IPS-18a (cell line): ENCODE results near the gene SPAG17.

Source experiments
- H3K27ac ChIP-seq: one replicate; pipeline ENCODE4 v1.5.1; 2013; ENCODE audit warnings: low read length
- H3K27me3 ChIP-seq: one replicate; pipeline ENCODE4 v1.6.1; 2013; ENCODE audit warnings: mild to moderate bottlenecking, low read length; ENCODE audit not compliant: control insufficient read depth, insufficient read depth
- H3K36me3 ChIP-seq: one replicate; pipeline ENCODE4 v1.6.1; 2013; ENCODE audit warnings: low read depth, low read length; ENCODE audit not compliant: control insufficient read depth
- H3K4me1 ChIP-seq: one replicate; pipeline ENCODE4 v1.6.1; 2013; ENCODE audit warnings: low read depth, low read length; ENCODE audit not compliant: control insufficient read depth
- H3K4me3 ChIP-seq: one replicate; pipeline ENCODE4 v1.5.1; 2013; ENCODE audit warnings: low read length
- H3K9ac ChIP-seq: one replicate; pipeline ENCODE4 v1.6.1; 2013; ENCODE audit warnings: mild to moderate bottlenecking, low read length, moderate library complexity
- H3K9me3 ChIP-seq: one replicate; pipeline ENCODE4 v1.6.1; 2013; ENCODE audit warnings: low read depth, low read length; ENCODE audit not compliant: control insufficient read depth

Gene SPAG17

DNA sequence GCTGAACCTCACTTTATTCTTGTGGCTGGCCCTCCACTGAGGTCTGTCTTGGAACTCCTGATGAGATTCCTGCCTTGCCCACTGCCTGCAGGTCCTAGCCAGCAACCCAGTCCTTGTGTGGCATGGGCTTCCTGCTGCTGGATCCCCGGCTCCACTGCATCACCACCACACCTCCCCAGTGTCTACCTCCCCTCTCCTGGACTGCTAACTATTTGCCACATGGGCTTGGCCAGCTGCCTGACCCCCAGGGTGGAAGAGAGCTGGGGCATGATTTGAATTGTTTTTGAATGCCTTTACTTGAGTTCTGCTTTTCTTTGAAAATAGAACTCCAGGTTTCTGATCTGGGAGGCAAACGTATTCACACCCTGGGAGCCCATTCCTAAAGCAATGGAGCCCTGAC, 41.2 kb downstream of the SPAG17 start:
- Histone ChIP-seq H3K9me3 (no peaks in the 10 kb centered on the region), H3K27ac (no peak overlapping the region), H3K27me3 (no peaks in the 10 kb centered on the region), H3K4me3 (no peak overlapping the region), H3K4me1 (peaks cover 4% of the 10 kb centered on the region), H3K36me3 (no peaks in the 10 kb centered on the region), H3K9ac (no peak overlapping the region)

- H3K9ac ChIP-seq = no peak overlapping the region
- H3K36me3 ChIP-seq = no peaks in the 10 kb centered on the region
- no peaks in the 10 kb centered on the region for H3K27me3 ChIP-seq
- peaks cover 4% of the 10 kb centered on the region for H3K4me1 ChIP-seq
- H3K4me3 ChIP-seq = no peak overlapping the region
- H3K27ac ChIP-seq = no peak overlapping the region
- H3K9me3 ChIP-seq = no peaks in the 10 kb centered on the region
Measured at GRCh38 chr1:118143121-118143520, 41.9 kb downstream of the SPAG17 start.

DNA sequence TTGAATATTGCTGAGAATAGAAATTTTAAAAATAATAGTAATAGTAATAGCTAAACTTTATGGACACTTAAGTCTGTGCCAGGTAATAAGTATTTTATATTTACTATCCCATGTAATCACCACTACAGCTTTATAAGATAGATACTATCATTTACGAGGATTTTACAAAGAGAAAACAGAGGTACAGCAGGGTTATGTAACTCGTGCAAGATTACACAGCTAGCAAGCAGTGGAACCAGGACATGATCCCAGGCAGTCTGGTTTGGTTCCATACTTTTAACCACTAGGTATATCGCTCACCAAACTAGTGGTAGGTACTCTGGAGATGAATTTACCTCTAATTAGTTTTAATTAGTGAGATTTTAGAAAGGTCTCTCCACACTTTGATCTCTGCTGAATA, 42.5 kb downstream of the SPAG17 start:
- no peaks in the 10 kb centered on the region for H3K27me3 ChIP-seq
- no peaks in the 10 kb centered on the region for H3K9me3 ChIP-seq
- no peak overlapping the region for H3K27ac ChIP-seq
- no peak overlapping the region for H3K9ac ChIP-seq
- H3K4me3 ChIP-seq = no peak overlapping the region
- H3K36me3 ChIP-seq = no peaks in the 10 kb centered on the region
- peaks cover 4% of the 10 kb centered on the region for H3K4me1 ChIP-seq

GRCh38 chr1:118137900-118138299, 47.1 kb downstream of the SPAG17 start:
- Histone ChIP-seq H3K36me3 (no peaks in the 10 kb centered on the region), H3K9me3 (no peaks in the 10 kb centered on the region), H3K9ac (no peak overlapping the region)

DNA sequence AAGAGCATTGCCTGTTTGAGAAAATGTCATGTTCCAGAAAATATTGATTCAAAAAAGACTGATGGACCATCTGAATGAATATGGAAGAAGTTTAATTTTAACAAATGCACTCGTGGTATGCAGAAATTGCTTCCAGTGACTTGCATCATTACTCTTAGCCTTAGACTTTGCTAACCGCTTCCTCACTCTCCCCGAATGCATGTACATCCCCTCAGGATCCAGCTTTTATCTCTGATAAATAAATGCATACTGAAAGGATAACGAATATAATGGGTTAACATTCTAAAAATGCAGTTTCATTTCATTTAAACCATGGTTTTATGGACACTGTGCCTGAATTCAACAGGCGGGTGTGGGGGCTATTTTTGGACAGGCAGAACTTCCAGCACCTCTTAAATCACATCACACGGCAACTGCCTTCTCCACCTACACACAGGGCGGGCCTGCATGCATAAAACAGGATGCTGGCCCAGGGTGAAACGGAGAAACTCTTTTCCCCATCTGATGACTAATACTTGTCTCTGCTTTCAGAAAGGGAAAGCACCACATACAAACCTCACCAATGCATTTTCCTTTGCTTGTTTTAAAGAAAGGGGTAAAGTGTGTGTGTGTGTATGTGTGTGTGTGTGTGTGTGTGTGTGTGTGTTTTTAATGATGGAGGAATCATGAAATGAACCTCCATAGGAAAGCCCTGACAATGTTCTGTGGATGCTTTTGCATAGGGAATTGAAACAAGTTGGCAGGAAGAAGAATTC, 48.7 kb downstream of the SPAG17 start:
- Histone ChIP-seq H3K9ac (no peak overlapping the region), H3K4me1 (peaks cover 4% of the 10 kb centered on the region), H3K9me3 (no peaks in the 10 kb centered on the region), H3K36me3 (no peaks in the 10 kb centered on the region), H3K4me3 (no peak overlapping the region), H3K27me3 (no peaks in the 10 kb centered on the region), H3K27ac (no peak overlapping the region)

More at GRCh38 chr1:118137900-118138299, 47.1 kb downstream of the SPAG17 start:
- Histone ChIP-seq H3K4me3 (no peak overlapping the region), H3K27ac (no peak overlapping the region), H3K4me1 (peaks cover 4% of the 10 kb centered on the region), H3K27me3 (no peaks in the 10 kb centered on the region)

GRCh38 chr1:118132000-118132399, 53.0 kb downstream of the SPAG17 start:
- H3K27ac ChIP-seq = no peak overlapping the region
- H3K36me3 ChIP-seq = no peaks in the 10 kb centered on the region
- no peak overlapping the region for H3K4me3 ChIP-seq
- H3K9me3 ChIP-seq = no peaks in the 10 kb centered on the region
- no peak overlapping the region for H3K9ac ChIP-seq
- no peaks in the 10 kb centered on the region for H3K27me3 ChIP-seq
- H3K4me1 ChIP-seq = peaks cover 5% of the 10 kb centered on the region

- Histone ChIP-seq H3K9ac (no peak overlapping the region), H3K9me3 (no peaks in the 10 kb centered on the region), H3K4me3 (no peak overlapping the region), H3K4me1 (peaks cover 5% of the 10 kb centered on the region), H3K36me3 (no peaks in the 10 kb centered on the region), H3K27me3 (no peaks in the 10 kb centered on the region), H3K27ac (no peak overlapping the region)
Measured at GRCh38 chr1:118128761-118129160, 56.3 kb downstream of the SPAG17 start.

DNA sequence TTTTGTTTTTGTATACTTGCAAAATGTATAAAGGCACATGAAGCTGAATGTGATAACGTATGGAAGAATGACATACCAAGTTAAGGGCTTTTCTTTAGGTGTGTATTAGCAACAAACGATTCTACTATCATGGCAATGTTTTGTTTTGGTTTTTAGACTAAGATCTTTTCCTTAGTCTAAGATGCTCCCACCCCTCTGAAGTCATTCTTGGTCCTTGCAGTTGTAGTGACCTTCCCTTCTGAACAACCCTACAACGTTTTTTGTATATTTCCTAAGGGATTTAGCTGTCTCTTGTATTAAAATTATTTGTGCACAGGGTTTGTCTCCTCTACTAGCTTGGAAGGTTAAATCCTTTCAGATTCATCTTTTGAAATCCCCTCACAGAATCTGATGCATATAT, 61.0 kb downstream of the SPAG17 start:
- peaks cover 5% of the 10 kb centered on the region for H3K4me1 ChIP-seq
- no peak overlapping the region for H3K9ac ChIP-seq
- H3K9me3 ChIP-seq = no peaks in the 10 kb centered on the region
- no peaks in the 10 kb centered on the region for H3K27me3 ChIP-seq
- no peaks in the 10 kb centered on the region for H3K36me3 ChIP-seq
- H3K27ac ChIP-seq = no peak overlapping the region
- H3K4me3 ChIP-seq = no peak overlapping the region

DNA sequence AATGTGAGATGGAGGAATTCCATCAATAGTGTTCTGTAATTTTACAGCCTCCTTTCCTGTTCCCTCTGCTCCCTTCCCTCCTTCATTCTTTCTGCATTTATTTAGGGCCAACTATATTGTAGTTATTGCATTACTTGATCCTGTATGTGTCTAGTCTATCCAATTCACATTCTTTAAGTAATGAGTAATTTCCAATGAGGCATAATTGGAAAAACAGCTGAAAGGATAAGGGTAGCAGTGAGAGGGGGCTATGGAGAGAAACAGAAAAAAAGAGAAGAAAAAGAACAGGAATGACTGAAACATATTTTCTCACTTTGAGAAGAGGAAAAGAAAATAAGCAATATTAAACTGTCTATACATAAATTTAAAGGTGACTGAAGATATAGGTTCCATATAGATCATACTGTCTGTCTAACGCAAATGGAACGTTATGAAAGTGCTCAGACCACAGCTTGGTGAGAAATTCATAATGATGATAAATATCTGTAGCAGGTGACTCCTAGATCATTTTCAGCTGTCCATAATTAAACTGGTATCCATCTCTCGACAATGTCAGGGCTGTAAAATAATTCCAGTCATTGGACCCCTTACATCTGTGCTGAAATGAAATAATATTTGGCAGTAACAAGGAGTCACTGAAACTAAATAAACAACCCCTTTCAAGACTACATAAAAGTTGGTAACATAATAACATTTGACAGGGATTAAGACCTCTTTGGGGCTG, 61.8 kb downstream of the SPAG17 start:
- H3K4me1 ChIP-seq = no peaks in the 10 kb centered on the region
- no peaks in the 10 kb centered on the region for H3K27me3 ChIP-seq
- no peak overlapping the region for H3K4me3 ChIP-seq
- no peaks in the 10 kb centered on the region for H3K9me3 ChIP-seq
- H3K9ac ChIP-seq = no peak overlapping the region
- H3K27ac ChIP-seq = no peak overlapping the region
- no peaks in the 10 kb centered on the region for H3K36me3 ChIP-seq

DNA sequence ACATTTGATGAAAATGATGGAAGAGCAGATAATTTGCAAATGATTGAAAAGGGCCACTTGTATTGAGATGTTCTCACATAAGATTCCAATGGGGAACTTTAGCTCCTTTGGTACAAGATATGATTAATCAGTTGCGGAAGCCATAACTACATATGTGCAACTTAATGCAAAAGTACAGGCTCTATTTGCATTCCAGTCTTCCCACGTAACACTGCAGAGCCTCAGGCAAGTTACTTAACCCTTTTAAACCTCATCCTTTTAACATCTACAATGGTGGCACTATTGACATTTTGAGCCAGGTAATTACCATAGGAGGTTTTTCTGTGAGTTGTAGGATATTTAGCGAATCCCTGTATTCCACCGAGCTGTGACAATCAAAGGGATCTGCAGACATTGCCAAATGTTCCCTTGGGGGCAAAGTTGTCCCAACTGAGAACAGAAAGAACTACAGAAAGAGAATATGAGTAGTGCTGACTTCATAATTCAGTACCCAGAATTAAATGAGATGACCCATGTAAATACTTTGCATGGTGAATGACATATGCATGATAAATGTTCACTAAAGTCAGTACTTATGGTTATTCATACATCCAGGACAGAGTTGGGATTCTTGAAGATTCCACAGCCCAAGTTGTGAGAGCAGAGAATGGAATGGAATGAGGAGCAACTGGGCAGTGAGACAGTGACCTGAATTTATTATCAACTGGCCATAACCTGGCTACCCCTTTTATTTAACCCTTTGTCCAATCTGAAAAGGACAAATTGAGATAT, 62.6 kb downstream of the SPAG17 start:
- H3K36me3 ChIP-seq = no peaks in the 10 kb centered on the region
- no peaks in the 10 kb centered on the region for H3K27me3 ChIP-seq
- no peak overlapping the region for H3K27ac ChIP-seq
- no peaks in the 10 kb centered on the region for H3K4me1 ChIP-seq
- H3K4me3 ChIP-seq = no peak overlapping the region
- no peaks in the 10 kb centered on the region for H3K9me3 ChIP-seq
- no peak overlapping the region for H3K9ac ChIP-seq

- no peaks in the 10 kb centered on the region for H3K4me1 ChIP-seq
- no peak overlapping the region for H3K4me3 ChIP-seq
- H3K9me3 ChIP-seq = no peaks in the 10 kb centered on the region
- H3K36me3 ChIP-seq = no peaks in the 10 kb centered on the region
- H3K9ac ChIP-seq = no peak overlapping the region
- no peak overlapping the region for H3K27ac ChIP-seq
- no peaks in the 10 kb centered on the region for H3K27me3 ChIP-seq
Measured at GRCh38 chr1:118118873-118119463, 66.1 kb downstream of the SPAG17 start.
